GM12878 (cell line): Measurements from ENCODE around the gene CCDC71. TPM values are rescaled to one million over a fixed set of nuclear protein-coding genes. Genes with fewer than 3 reads are reported as not detected.

Source experiments
- BACH1 ChIP-seq: fragments of 450-650 bp; IDR thresholded peaks from 2 replicates; pipeline ENCODE4 v1.6.1; 2017; ENCODE audit warnings: mild to moderate bottlenecking, borderline replicate concordance
- BHLHE40 ChIP-seq, 2 experiments: fragments of 450-650 bp in 1 of 2; IDR thresholded peaks; 2 replicates each; pipeline ENCODE4 v1.6.1; 2011 to 2017; ENCODE audit warnings: low read depth in 2 of 2, borderline replicate concordance in 1 of 2, improper control_type of control experiment in 1 of 2, low read length in 1 of 2, mild to moderate bottlenecking in 1 of 2
- CHD4 ChIP-seq: fragments of 200-600 bp; sonication (generic); IDR thresholded peaks from 2 replicates; pipeline ENCODE4 v1.6.1; 2016; ENCODE audit warnings: mild to moderate bottlenecking
- JUND ChIP-seq: IDR thresholded peaks from 2 replicates; pipeline ENCODE4 v1.6.1; 2012; ENCODE audit warnings: low read depth, mild to moderate bottlenecking, low read length, improper control_type of control experiment, moderate library complexity
- MYB ChIP-seq: fragments of 150-350 bp; IDR thresholded peaks from 2 replicates; pipeline ENCODE4 v1.6.1; 2014; ENCODE audit warnings: mild to moderate bottlenecking, low read depth, low read length, borderline replicate concordance
- NFXL1 ChIP-seq: fragments of 450-650 bp; IDR thresholded peaks from 2 replicates; pipeline ENCODE4 v1.6.1; 2017; ENCODE audit warnings: antibody characterized with exemption, mild to moderate bottlenecking, borderline replicate concordance
- RAD51 ChIP-seq: fragments of 450-650 bp; IDR thresholded peaks from 2 replicates; pipeline ENCODE4 v1.6.1; 2016; ENCODE audit warnings: moderate library complexity, mild to moderate bottlenecking, inconsistent platforms
- RB1 ChIP-seq: fragments of 450-650 bp; formaldehyde crosslinking; IDR thresholded peaks from 2 replicates; pipeline ENCODE4 v1.6.1; 2017; ENCODE audit warnings: mild to moderate bottlenecking, borderline replicate concordance
- SPI1 ChIP-seq: IDR thresholded peaks from 2 replicates; pipeline ENCODE4 v1.6.1; 2011; ENCODE audit warnings: low read depth, mild to moderate bottlenecking, low read length, moderate library complexity, borderline replicate concordance; ENCODE audit not compliant: insufficient read depth
- SUZ12 ChIP-seq: fragments of 200-600 bp; sonication (generic); IDR thresholded peaks from one replicate; pipeline ENCODE4 v1.6.1; 2018; ENCODE audit warnings: antibody characterized with exemption, mild to moderate bottlenecking; ENCODE audit not compliant: unreplicated experiment
- TCF3 ChIP-seq: IDR thresholded peaks from 2 replicates; pipeline ENCODE4 v1.6.1; 2012; ENCODE audit warnings: low read depth, mild to moderate bottlenecking, low read length, borderline replicate concordance; ENCODE audit not compliant: insufficient read depth
- ZNF207 ChIP-seq: fragments of 450-650 bp; IDR thresholded peaks from 2 replicates; pipeline ENCODE4 v1.6.1; 2014; ENCODE audit warnings: antibody characterized with exemption, mild to moderate bottlenecking, borderline replicate concordance
- ZNF24 ChIP-seq: fragments of 450-650 bp; IDR thresholded peaks from 2 replicates; pipeline ENCODE4 v1.6.1; 2017; ENCODE audit warnings: antibody characterized with exemption, mild to moderate bottlenecking
- polyA plus RNA-seq, 11 experiments: library from polyadenylated mRNA; depleted of rRNA in 4 of 11; unstranded in 6 of 11; stranded (reverse) in 5 of 11; fragments of >200 nt; fragmentation: Nextera tagmentation in 4 of 11; fragmentation: Illumina TruSeq in 1 of 11; extraction: Ambion mirVana in 4 of 11; extraction: Trizol in 1 of 11; gene quantifications; 1 replicate in 1 of 11; 2 replicates in 10 of 11; pipeline versions ENCODE4 v1.2.1 to v1.2.3, GENCODE V29; 2011 to 2016; ENCODE audit warnings: inconsistent platforms in 2 of 11, missing spikeins in 2 of 11, low read depth in 1 of 11
- total RNA-seq, 4 experiments: library from RNA; depleted of rRNA in 3 of 4; stranded (reverse); fragments of >200 nt in 3 of 4; fragmentation: Illumina TruSeq in 1 of 4; extraction: Trizol in 1 of 4; gene quantifications; 2 replicates each; pipeline versions ENCODE4 v1.2.1 to v1.2.3, GENCODE V29; 2013 to 2021
- TF ChIP-seq, protein P1 (sequence below): fragments of 450-650 bp; IDR thresholded peaks from 2 replicates; pipeline ENCODE4 v1.6.1; 2016; ENCODE audit warnings: mild to moderate bottlenecking
- TF ChIP-seq, protein P2 (sequence below): IDR thresholded peaks from 2 replicates; pipeline ENCODE4 v1.6.1; 2012; ENCODE audit warnings: low read depth, low read length, improper control_type of control experiment
- TF ChIP-seq, protein P3 (sequence below): fragments of 150-350 bp; IDR thresholded peaks from 2 replicates; pipeline ENCODE4 v1.6.1; 2016; ENCODE audit warnings: low read depth, low read length

CCDC71 gene
- total and polyA plus RNA-seq, 10 of the 15 experiments (the other 5 are each of a cell fraction or from before 2014, with no cell fraction given): 0.20 to 38.0 (median 16.1) TPM

DNA sequence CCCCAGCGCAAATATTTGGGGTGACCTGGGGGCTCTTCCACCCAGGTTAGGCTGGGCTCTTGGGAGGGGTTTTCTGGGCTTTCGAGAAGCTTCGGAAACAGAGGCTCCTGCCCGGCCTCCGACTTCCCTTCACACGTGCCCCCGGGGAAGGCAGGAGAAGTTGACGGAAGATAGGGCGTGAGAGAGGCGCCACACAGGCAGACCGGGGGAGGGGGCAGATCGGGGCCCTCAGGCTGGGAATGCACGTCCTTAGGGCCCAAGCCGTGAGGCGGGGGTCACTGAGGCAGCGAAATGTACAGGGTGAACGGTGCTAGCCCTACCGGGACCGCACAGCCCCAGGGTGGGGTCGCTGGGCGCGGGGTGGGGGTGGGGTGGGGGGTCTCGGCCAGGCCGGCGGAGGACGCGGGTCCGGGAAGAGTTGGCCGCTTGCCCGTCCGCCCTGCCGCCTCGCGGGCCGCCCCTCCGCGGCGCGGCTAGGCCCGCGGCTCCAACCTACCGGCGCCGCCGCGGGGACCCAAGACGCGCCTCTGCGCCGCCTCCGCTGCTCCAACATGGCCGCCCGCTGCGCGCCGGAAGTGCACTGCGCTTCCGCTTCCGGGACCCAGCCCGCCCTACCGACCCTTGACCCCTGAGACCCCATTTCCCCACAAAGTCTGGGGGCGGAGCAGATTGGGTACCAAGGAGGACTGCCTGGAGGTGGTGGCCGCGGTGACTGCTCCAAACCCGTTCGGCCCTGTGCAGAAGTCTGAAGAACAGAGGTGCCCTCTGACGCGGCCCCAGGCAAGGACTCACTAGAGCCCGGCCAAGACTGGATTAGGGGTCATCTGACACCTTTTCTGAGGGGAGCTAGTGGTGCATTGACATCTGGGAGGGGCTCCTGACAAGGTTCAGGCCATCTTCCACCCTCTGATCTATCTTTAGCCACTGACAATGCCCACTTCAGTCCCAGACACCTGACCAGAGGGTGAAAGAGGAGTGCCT is at the start of gene CCDC71 (continued):
- peak; percentile 76; the same call in 1 of the 2 replicates for TF ChIP-seq RB1
- TF ChIP-seq, protein P1, sequence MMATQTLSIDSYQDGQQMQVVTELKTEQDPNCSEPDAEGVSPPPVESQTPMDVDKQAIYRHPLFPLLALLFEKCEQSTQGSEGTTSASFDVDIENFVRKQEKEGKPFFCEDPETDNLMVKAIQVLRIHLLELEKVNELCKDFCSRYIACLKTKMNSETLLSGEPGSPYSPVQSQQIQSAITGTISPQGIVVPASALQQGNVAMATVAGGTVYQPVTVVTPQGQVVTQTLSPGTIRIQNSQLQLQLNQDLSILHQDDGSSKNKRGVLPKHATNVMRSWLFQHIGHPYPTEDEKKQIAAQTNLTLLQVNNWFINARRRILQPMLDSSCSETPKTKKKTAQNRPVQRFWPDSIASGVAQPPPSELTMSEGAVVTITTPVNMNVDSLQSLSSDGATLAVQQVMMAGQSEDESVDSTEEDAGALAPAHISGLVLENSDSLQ: peak; percentile 42
- TF ChIP-seq BHLHE40 (IDR thresholded peaks at IDR 0.05; ENCODE audit: borderline replicate concordance in 1 of 2, low read depth in 2 of 2, low read length in 1 of 2): peak in 1 of 2 experiments; percentile 35; a peak in 2 of 4 replicates
- no peak; the same call in 1 of the 2 replicates for TF ChIP-seq SPI1
- no peak for TF ChIP-seq ZNF24
- TF ChIP-seq BACH1: no peak
- 0 out of 2 replicates have a peak, but pooled peaks have one; percentile 25 for TF ChIP-seq TCF3
- 0 out of 2 replicates have a peak, but pooled peaks have one; percentile 71 for TF ChIP-seq ZNF207
- no peak for TF ChIP-seq RAD51
- TF ChIP-seq, protein P2, sequence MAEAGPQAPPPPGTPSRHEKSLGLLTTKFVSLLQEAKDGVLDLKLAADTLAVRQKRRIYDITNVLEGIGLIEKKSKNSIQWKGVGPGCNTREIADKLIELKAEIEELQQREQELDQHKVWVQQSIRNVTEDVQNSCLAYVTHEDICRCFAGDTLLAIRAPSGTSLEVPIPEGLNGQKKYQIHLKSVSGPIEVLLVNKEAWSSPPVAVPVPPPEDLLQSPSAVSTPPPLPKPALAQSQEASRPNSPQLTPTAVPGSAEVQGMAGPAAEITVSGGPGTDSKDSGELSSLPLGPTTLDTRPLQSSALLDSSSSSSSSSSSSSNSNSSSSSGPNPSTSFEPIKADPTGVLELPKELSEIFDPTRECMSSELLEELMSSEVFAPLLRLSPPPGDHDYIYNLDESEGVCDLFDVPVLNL: no peak
- TF ChIP-seq, protein P3, sequence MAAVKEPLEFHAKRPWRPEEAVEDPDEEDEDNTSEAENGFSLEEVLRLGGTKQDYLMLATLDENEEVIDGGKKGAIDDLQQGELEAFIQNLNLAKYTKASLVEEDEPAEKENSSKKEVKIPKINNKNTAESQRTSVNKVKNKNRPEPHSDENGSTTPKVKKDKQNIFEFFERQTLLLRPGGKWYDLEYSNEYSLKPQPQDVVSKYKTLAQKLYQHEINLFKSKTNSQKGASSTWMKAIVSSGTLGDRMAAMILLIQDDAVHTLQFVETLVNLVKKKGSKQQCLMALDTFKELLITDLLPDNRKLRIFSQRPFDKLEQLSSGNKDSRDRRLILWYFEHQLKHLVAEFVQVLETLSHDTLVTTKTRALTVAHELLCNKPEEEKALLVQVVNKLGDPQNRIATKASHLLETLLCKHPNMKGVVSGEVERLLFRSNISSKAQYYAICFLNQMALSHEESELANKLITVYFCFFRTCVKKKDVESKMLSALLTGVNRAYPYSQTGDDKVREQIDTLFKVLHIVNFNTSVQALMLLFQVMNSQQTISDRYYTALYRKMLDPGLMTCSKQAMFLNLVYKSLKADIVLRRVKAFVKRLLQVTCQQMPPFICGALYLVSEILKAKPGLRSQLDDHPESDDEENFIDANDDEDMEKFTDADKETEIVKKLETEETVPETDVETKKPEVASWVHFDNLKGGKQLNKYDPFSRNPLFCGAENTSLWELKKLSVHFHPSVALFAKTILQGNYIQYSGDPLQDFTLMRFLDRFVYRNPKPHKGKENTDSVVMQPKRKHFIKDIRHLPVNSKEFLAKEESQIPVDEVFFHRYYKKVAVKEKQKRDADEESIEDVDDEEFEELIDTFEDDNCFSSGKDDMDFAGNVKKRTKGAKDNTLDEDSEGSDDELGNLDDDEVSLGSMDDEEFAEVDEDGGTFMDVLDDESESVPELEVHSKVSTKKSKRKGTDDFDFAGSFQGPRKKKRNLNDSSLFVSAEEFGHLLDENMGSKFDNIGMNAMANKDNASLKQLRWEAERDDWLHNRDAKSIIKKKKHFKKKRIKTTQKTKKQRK: no peak
- TF ChIP-seq MYB: no peak
- no peak for TF ChIP-seq NFXL1
- TF ChIP-seq CHD4: no peak
- no peak for TF ChIP-seq JUND
- TF ChIP-seq SUZ12: no peak
